Skeletal muscle satellite cell (primary cell): ENCODE measurements around the gene CEP95.

Source experiments
- H3K27me3 ChIP-seq: 2 replicates; pipeline ENCODE4 v1.7.0; 2013; ENCODE audit warnings: low read length; ENCODE audit not compliant: control insufficient read depth, insufficient read depth
- H3K36me3 ChIP-seq: 2 replicates; pipeline ENCODE4 v1.7.0; 2013; ENCODE audit warnings: mild to moderate bottlenecking, control low read depth, low read length; ENCODE audit not compliant: insufficient read depth
- H3K4me1 ChIP-seq: 2 replicates; pipeline ENCODE4 v1.7.0; 2013; ENCODE audit warnings: low read length; ENCODE audit not compliant: control insufficient read depth, insufficient read depth
- H3K4me2 ChIP-seq: 2 replicates; pipeline ENCODE4 v1.7.0; 2013; ENCODE audit warnings: mild to moderate bottlenecking, low read length
- H3K4me3 ChIP-seq: 2 replicates; pipeline ENCODE4 v1.7.0; 2013; ENCODE audit warnings: low read length
- H3K9ac ChIP-seq: 2 replicates; pipeline ENCODE4 v1.7.0; 2013; ENCODE audit warnings: mild to moderate bottlenecking, low read depth, low read length, moderate library complexity
- H3K9me3 ChIP-seq: replicated peaks from 2 replicates; pipeline ENCODE4 v1.7.0; 2013; ENCODE audit warnings: mild to moderate bottlenecking, control low read depth, low read length

Gene CEP95

DNA sequence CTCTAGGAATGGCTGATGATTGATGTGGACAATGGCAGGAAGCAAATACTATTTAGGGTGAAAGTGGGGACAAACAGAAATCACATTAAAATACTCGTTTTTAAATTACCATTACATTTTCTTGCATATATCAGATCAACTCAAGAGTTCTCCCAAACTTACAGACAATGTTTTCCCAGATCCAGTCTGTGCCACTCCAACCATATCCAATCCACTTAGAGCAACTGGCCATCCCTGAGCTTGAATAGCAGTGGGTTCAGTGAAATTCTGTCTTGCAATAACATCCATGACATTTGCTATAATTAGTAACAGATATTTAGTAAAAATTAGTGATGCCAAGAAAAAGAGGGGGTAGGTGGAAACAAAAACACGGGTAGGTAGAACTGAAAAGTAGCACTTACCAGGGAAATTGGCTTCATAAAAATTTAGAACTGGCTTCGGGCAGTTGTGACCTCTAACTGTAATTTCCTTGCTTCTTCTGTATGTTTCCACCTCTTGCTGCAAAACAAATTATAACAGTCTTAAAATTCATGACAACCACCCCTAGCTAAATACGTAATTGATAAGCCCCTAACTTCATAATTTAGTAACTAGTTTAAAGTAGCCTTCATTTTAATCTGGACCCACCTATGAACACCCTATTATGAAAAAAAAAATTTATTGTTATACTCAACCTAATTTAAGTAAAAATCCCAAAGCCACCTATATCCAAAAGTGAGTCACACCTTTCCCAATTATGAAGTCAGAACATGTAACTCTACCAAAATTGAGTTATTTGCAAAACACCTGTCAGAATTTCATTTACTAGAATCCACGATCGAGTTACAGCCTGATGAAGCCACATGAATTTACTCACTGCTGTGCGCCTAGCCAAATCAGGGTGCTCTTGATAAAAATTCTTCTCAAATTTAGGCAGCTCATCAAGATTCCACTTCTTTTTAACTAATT is 2.7 kb upstream of the CEP95 start:
- Histone ChIP-seq H3K4me3 (peak overlapping the region; percentile 98), H3K9ac (peak overlapping the region; percentile 100), H3K4me1 (peaks cover 52% of the 10 kb centered on the region), H3K36me3 (peaks cover 68% of the 10 kb centered on the region), H3K4me2 (peak overlapping the region; percentile 82), H3K27me3 (no peaks in the 10 kb centered on the region), H3K9me3 (no peaks in the 10 kb centered on the region)

DNA sequence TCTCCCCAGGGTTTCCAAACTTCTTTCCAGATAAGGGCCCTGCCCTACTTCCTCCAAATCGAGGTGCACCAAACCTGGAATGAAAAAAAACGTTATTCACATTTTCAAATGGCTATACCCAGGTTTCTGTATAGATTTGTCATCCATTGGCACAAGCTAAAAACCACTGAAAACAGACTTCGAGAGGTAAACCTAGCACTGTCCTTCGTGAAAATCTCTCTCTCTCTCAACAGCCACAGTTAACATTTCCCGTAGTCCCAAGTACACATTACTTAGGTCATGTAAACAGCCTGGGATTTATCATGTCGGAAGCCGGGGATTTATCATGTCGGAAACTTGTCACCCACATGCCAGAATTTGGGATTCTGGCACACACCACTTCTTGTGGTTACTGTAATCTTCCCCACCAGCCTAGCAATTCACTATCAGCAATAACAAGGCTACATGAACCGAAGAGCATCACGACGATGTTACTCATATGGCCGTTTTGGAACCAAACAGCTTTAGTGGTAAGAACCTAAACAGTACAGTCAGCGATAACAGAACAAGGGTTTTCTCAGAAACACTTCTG is 1.9 kb upstream of the CEP95 start:
- Histone ChIP-seq H3K9ac (peak overlapping the region; percentile 100), H3K4me1 (peaks cover 45% of the 10 kb centered on the region), H3K36me3 (peaks cover 66% of the 10 kb centered on the region), H3K9me3 (no peaks in the 10 kb centered on the region), H3K4me2 (peak overlapping the region; percentile 82), H3K4me3 (peak overlapping the region; percentile 98), H3K27me3 (no peaks in the 10 kb centered on the region)

DNA sequence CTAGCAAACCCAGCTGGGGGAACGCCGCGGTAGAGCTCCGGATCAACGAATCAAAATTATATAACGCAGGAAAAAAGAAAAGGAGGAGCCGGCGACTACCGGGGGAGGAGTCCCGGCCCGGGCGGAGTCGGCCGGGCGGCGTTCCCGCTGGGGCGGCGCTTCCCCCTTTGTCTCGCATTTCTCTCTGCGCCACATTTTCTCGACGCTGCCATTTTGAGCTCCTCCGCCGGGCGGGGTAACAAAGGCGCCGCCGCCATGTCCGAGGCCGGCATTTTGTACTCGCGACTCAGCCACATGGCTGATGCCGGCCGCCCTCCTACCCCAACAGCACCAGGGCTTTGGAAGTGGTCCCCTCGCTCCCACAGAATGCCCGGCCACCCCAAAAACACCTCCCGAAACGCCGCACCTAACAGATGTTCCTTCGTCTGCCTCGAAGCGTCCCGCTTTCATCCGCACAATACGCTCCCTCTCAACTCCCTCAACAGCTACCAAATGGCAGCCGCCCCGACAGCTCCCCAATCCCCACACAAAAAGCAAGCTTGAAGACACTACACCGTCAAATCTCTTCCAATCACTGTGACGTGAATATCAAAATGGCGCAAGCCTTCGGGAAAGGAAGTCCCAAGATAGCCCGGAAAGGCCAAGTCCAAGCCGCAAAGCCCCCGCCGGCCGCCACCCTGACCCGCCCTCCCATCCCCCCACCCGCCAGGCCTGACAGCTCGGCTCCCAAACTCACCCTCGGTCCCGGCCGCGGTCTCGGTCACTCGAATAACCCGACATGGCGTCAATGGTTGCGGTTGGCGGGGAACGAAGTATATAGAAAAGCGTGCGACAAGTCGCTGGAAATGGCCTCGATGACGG is 1.2 kb upstream of the CEP95 start:
- Histone ChIP-seq H3K9me3 (no peaks in the 10 kb centered on the region), H3K9ac (peak overlapping the region; percentile 100), H3K36me3 (peaks cover 66% of the 10 kb centered on the region), H3K4me1 (peaks cover 38% of the 10 kb centered on the region), H3K27me3 (no peaks in the 10 kb centered on the region), H3K4me3 (peak overlapping the region; percentile 98), H3K4me2 (peak overlapping the region; percentile 82)

DNA sequence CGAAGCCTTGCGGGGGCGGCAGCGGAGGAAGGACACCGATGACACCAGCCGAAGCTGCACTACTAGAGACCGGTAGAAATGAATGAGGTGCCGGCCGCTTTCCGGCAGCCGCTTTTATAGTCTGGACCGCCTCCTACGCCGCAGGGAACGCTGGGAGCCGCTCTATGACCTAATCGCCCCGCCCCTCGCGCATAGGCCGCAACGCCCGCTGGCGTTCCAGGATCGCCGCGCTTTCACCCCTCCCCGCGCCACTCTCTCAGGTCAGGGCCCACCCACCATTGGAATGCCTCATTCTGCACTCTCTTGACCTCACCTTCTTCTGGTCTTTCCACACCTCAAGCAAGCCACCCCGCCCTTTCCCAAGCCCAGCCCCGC is 589 bp upstream of the CEP95 start, which contains the start of gene DDX5:
Gene DDX5, minus strand, starts transcription at position 89 of the 375 bp plus-strand sequence. CDS start 170 bp downstream, outside the sequence.
- no peaks in the 10 kb centered on the region for H3K9me3 ChIP-seq
- H3K36me3 ChIP-seq: peaks cover 62% of the 10 kb centered on the region
- H3K4me2 ChIP-seq: peak within 1 kb of the TSS; percentile 85
- peak within 1 kb of the TSS; percentile 100 for H3K9ac ChIP-seq
- H3K27me3 ChIP-seq: no peaks in the 10 kb centered on the region
- peak within 1 kb of the TSS; percentile 98 for H3K4me3 ChIP-seq
- H3K4me1 ChIP-seq: peaks cover 32% of the 10 kb centered on the region

DNA sequence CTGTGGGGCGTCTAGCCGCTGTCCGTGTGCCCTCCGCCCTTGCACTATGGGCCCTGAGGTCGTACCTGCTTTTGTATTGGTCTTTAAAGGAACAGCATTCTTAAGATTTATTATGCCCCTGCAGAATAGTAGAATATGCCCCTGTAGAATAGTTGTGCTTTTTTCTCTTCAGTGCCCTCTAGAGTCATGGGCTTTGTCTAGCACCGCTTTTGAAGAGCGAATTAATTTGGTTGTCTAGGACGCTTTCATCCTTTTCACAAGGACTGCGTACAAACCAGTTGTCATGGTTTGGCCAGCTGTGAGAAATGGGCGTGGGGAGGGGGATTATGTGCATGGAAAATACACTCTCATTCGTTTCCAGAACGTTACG is 621 bp downstream of the CEP95 start:
- peak overlapping the region; percentile 85 for H3K4me2 ChIP-seq
- no peaks in the 10 kb centered on the region for H3K9me3 ChIP-seq
- H3K36me3 ChIP-seq: peaks cover 56% of the 10 kb centered on the region
- peaks cover 25% of the 10 kb centered on the region for H3K4me1 ChIP-seq
- H3K27me3 ChIP-seq: no peaks in the 10 kb centered on the region
- peak overlapping the region; percentile 98 for H3K4me3 ChIP-seq
- peak overlapping the region; percentile 100 for H3K9ac ChIP-seq

DNA sequence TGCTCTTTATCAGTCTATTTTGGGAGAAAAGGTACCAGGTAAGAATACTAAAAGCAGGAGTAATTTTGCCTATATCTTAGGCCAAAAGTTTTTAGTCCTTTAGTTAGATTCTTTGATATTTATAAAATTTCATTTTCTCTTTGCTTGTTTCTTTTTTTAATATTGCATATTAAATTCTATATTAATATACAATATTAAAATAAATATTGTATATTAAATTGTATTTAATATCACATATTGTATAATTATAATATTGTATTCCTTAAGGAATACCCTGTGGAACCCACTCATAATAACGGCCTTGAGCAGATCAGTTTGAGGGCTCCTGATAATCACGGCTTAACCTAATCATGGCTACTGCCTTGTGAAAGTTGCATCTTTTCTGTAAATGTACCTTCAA is 1.9 kb downstream of the CEP95 start:
- peak overlapping the region; percentile 85 for H3K4me2 ChIP-seq
- H3K27me3 ChIP-seq: no peaks in the 10 kb centered on the region
- H3K4me1 ChIP-seq: peaks cover 12% of the 10 kb centered on the region
- H3K36me3 ChIP-seq: peaks cover 51% of the 10 kb centered on the region
- H3K4me3 ChIP-seq: peak overlapping the region; percentile 98
- H3K9ac ChIP-seq: peak overlapping the region; percentile 100
- no peaks in the 10 kb centered on the region for H3K9me3 ChIP-seq

DNA sequence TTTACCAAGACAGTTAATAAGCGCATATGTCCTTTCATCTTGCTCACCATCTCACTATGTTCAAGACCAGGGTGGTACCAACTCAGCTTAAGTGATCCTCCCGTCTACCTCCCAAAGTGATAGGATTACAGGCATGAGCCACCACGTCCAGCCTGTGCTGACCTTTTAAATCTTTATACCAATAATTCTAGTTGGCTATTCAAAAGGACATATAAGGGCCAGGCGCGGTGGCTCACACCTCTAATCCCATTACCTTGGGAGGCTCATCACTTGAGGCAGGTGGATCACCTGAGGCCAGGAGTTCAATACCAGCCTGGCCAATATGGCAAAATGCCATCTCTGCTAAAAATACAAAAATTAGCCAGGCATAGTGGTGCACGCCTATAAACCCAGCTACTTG is 2.4 kb downstream of the CEP95 start:
- H3K9ac ChIP-seq: no peak overlapping the region
- peaks cover 7% of the 10 kb centered on the region for H3K4me1 ChIP-seq
- no peaks in the 10 kb centered on the region for H3K27me3 ChIP-seq
- peaks cover 51% of the 10 kb centered on the region for H3K36me3 ChIP-seq
- no peak overlapping the region for H3K4me3 ChIP-seq
- no peak overlapping the region for H3K4me2 ChIP-seq
- no peaks in the 10 kb centered on the region for H3K9me3 ChIP-seq

DNA sequence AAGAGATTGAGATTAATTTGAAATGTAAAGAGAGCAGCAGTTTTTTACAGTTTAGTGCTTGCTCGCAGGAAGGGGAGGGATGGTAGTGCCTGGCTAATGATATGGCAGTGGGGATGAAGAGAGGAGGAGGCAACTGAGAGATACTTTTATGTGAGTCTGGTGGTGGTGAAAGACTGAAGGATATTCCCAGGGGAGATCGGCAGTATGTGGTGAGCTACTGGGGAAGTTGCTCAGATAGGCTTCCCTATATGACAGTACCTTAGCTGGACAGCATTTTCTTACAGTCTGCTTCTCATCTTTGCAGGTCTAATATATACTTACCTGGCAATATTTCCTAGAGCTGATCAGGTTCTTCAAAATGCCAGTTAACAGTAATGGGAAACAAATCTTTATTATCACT is 8.6 kb downstream of the CEP95 start:
- no peak overlapping the region for H3K9ac ChIP-seq
- no peaks in the 10 kb centered on the region for H3K27me3 ChIP-seq
- H3K4me1 ChIP-seq: no peaks in the 10 kb centered on the region
- peaks cover 63% of the 10 kb centered on the region for H3K36me3 ChIP-seq
- H3K4me3 ChIP-seq: no peak overlapping the region
- no peak overlapping the region for H3K4me2 ChIP-seq
- H3K9me3 ChIP-seq: no peaks in the 10 kb centered on the region

DNA sequence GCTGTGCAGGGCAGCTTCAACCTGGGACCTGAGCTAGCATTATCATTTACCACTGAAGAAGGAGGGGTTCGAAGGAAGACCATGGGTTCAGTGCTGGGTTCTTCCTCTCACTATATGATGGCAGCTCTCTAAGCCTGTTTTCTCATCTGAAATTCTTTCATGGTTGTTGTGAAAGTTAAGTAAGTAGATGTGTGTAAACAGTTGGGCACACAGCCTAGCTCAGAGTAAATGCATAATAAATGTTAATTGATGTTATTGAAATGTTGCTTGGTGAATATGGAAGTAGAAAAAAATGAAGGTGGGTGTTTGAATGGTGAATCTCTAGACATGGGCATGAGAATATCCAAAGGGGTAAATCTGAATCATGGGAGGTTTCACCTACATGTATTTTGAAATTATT is 9.1 kb downstream of the CEP95 start:
- Histone ChIP-seq H3K4me3 (no peak overlapping the region), H3K36me3 (peaks cover 64% of the 10 kb centered on the region)

DNA sequence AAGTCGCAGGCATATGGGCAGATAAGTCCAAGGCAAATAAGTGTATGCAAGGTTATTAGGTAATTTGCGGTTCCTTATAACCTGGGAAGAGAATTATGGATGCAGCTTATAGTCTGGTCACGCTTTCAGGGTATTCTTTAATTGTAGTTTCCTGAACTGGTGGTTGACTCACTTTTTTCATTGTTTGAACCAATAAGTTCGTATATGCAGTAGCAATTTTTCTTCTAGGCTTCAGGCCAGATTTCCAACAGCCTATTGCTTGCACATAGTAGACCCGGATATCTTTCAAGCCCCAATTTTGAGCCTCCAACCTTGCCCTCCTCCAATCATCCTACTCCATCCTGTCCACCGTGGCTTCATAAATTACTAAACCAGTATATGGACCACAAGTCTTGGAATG is 12.8 kb downstream of the CEP95 start:
- Histone ChIP-seq H3K36me3 (peaks cover 74% of the 10 kb centered on the region), H3K4me2 (no peak overlapping the region), H3K27me3 (no peaks in the 10 kb centered on the region), H3K9me3 (no peaks in the 10 kb centered on the region), H3K4me3 (no peak overlapping the region), H3K9ac (no peak overlapping the region), H3K4me1 (no peaks in the 10 kb centered on the region)

More for the DNA sequence above, 9.1 kb downstream of the CEP95 start:
- Histone ChIP-seq H3K27me3 (no peaks in the 10 kb centered on the region), H3K4me1 (no peaks in the 10 kb centered on the region), H3K9ac (no peak overlapping the region), H3K4me2 (no peak overlapping the region), H3K9me3 (no peaks in the 10 kb centered on the region)

DNA sequence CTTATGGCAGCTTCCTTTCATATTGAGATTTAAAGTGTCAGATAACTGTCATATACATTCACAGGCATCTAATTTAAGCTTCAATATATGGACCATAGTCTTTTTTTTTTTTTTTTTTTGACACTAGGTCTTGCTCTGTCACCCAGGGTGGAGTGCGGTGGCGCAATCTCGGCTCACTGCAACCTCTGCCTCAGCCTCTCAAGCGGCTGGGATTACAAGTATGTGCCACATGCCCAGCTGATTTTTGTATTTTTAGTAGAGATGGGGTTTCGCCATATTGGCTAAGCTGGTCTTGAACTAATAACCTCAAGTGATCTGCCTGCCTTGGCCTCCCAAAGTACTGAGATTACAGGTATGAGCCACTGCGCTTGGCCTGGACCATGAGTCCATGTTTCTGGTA is 13.6 kb downstream of the CEP95 start:
- H3K9me3 ChIP-seq: no peaks in the 10 kb centered on the region
- H3K4me1 ChIP-seq: no peaks in the 10 kb centered on the region
- H3K27me3 ChIP-seq: no peaks in the 10 kb centered on the region
- H3K9ac ChIP-seq: no peak overlapping the region
- no peak overlapping the region for H3K4me3 ChIP-seq
- H3K36me3 ChIP-seq: peaks cover 72% of the 10 kb centered on the region
- H3K4me2 ChIP-seq: no peak overlapping the region
